GM12891 (cell line): ENCODE results near the gene PITPNM1.

Experiments used
- POLR2A ChIP-seq: IDR thresholded peaks from 2 replicates; pipeline ENCODE4 v1.6.1; 2011; ENCODE audit warnings: low read depth, low read length, control low read depth
- POLR2AphosphoS5 ChIP-seq: IDR thresholded peaks from 2 replicates; pipeline ENCODE4 v1.6.1; 2011; ENCODE audit warnings: low read depth, low read length, control low read depth
- SPI1 ChIP-seq: IDR thresholded peaks from 2 replicates; pipeline ENCODE4 v1.6.1; 2011; ENCODE audit warnings: low read depth, low read length, control low read depth
- TAF1 ChIP-seq: IDR thresholded peaks from 2 replicates; pipeline ENCODE4 v1.6.1; 2011; ENCODE audit warnings: low read depth, low read length, control low read depth

DNA sequence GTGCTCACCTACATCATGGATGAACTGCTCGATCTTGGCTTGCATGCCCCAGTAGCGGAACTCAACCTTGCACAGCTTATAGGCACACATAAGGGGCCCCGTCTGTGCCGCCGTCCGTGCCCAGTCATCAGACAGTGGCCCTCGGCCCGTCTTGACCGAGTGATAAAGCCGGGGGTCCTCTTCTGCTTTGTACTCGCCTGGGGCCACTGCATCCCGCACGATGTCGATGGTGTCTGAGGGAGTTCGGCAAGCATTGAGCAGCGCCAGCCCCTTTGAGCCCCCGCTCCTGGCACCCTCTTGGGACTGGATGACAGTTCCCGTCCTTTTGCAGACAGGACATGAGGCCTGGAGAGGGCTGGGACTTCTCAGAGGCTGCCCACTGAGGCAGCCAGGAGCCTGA, 3.3 kb downstream of the PITPNM1 start:
- TF ChIP-seq POLR2AphosphoS5: no peak
- TF ChIP-seq SPI1: no peak
- TF ChIP-seq POLR2A: no peak
- no peak for TF ChIP-seq TAF1
